IMR-90 (cell line): ENCODE measurements around the gene CHAC1. TPM values are rescaled to one million over a fixed set of nuclear protein-coding genes. Genes with fewer than 3 reads are reported as not detected.

Source experiments
- ATAC-seq: fragments of 200-7000 bp; cut with Tn5 transposase; 2 replicates; pipeline ENCODE4 v1.9.1; 2020; ENCODE audit warnings: low read depth, mild to moderate bottlenecking, moderate library complexity
- BruUV-seq: library from RNA; stranded (reverse); fragments of 400-500 nt; replicated peaks from 2 replicates; lab custom pipeline; 2021; lab: Mats Ljungman, UMichigan
- CTCF ChIA-PET: fragments of 300-600 bp; formaldehyde crosslinking; extraction: SDS; loops from one replicate; lab custom pipeline; 2021; ENCODE audit warnings: antibody characterized with exemption; lab: Yijun Ruan, JAX
- POLR2A ChIA-PET: fragments of 300-600 bp; sonication (Branson Sonifier 250); formaldehyde crosslinking; loops from one replicate; lab custom pipeline; 2022; ENCODE audit warnings: antibody characterized with exemption; ENCODE audit not compliant: unreplicated experiment; lab: Charles Lee
- DNase-seq: peaks from one replicate; pipeline ENCODE4 v3.0.0; 2013
- H2AFZ ChIP-seq: replicated peaks from 2 replicates; pipeline ENCODE3; 2013; ENCODE audit warnings: low read length, mild to moderate bottlenecking; ENCODE audit not compliant: poor library complexity
- H2AK5ac ChIP-seq: 2 replicates; pipeline ENCODE4 v1.6.1; 2013; ENCODE audit warnings: low read depth, low read length, inconsistent platforms
- H2AK9ac ChIP-seq: replicated peaks from 2 replicates; pipeline ENCODE3; 2013; ENCODE audit warnings: mild to moderate bottlenecking, low read depth, low read length, moderate library complexity; ENCODE audit not compliant: poor library complexity
- H2BK120ac ChIP-seq: 2 replicates; pipeline ENCODE4 v1.6.1; 2013; ENCODE audit warnings: low read depth, low read length, inconsistent platforms
- H2BK15ac ChIP-seq: 3 replicates; pipeline ENCODE4 v1.6.1; 2013; ENCODE audit warnings: low read depth, low read length, inconsistent platforms
- H2BK20ac ChIP-seq: 2 replicates; pipeline ENCODE4 v1.6.1; 2013; ENCODE audit warnings: low read depth, mild to moderate bottlenecking, inconsistent platforms, low read length, moderate library complexity
- H2BK5ac ChIP-seq: 2 replicates; pipeline ENCODE4 v1.6.1; 2013; ENCODE audit warnings: mild to moderate bottlenecking, low read depth, low read length, inconsistent platforms; ENCODE audit not compliant: poor library complexity, severe bottlenecking
- H3K14ac ChIP-seq: replicated peaks from 2 replicates; pipeline ENCODE4 v1.6.1; 2013; ENCODE audit warnings: low read depth, low read length, inconsistent platforms
- H3K18ac ChIP-seq: 2 replicates; pipeline ENCODE4 v1.6.1; 2013; ENCODE audit warnings: low read depth, low read length, control low read depth
- H3K23ac ChIP-seq: 2 replicates; pipeline ENCODE4 v1.6.1; 2013; ENCODE audit warnings: low read depth, low read length, inconsistent platforms
- H3K27ac ChIP-seq: 2 replicates; pipeline ENCODE4 v1.5.1; 2013; ENCODE audit warnings: mild to moderate bottlenecking, control low read depth, low read length; ENCODE audit not compliant: insufficient read depth
- H3K27me3 ChIP-seq: 2 replicates; pipeline ENCODE4 v1.6.1; 2013; ENCODE audit warnings: low read length; ENCODE audit not compliant: control insufficient read depth, insufficient read depth
- H3K36me3 ChIP-seq: 2 replicates; pipeline ENCODE4 v1.6.1; 2013; ENCODE audit warnings: low read length, mixed read lengths; ENCODE audit not compliant: control insufficient read depth, insufficient read depth
- H3K4ac ChIP-seq: 2 replicates; pipeline ENCODE4 v1.6.1; 2013; ENCODE audit warnings: low read depth, low read length, inconsistent platforms
- H3K4me1 ChIP-seq: 2 replicates; pipeline ENCODE4 v1.6.1; 2013; ENCODE audit warnings: low read length, mixed read lengths; ENCODE audit not compliant: control insufficient read depth, insufficient read depth
- H3K4me2 ChIP-seq: 2 replicates; pipeline ENCODE4 v1.6.1; 2013; ENCODE audit warnings: low read depth, mild to moderate bottlenecking, control low read depth, low read length, moderate library complexity
- H3K4me3 ChIP-seq: 2 replicates; pipeline ENCODE4 v1.5.1; 2013; ENCODE audit warnings: low read depth, mild to moderate bottlenecking, control low read depth, low read length, moderate library complexity; ENCODE audit not compliant: insufficient read depth
- H3K56ac ChIP-seq: 2 replicates; pipeline ENCODE4 v1.6.1; 2013; ENCODE audit warnings: low read length, inconsistent platforms; ENCODE audit not compliant: insufficient read depth; ENCODE audit errors: extremely low read depth
- H3K79me1 ChIP-seq, 2 experiments: 2 replicates each; pipeline ENCODE4 v1.6.1; 2013; ENCODE audit warnings: low read length in 2 of 2, inconsistent platforms in 1 of 2, low read depth in 1 of 2
- H3K9ac ChIP-seq: 2 replicates; pipeline ENCODE4 v1.6.1; 2013; ENCODE audit warnings: low read depth, low read length, control low read depth
- H3K9me1 ChIP-seq: 2 replicates; pipeline ENCODE4 v1.6.1; 2013; ENCODE audit warnings: low read length, inconsistent platforms; ENCODE audit not compliant: insufficient read depth
- H3K9me3 ChIP-seq: 2 replicates; pipeline ENCODE4 v1.6.1; 2013; ENCODE audit warnings: low read length; ENCODE audit not compliant: control insufficient read depth, insufficient read depth
- H4K20me1 ChIP-seq: 2 replicates; pipeline ENCODE4 v1.6.1; 2013; ENCODE audit warnings: low read length, inconsistent platforms; ENCODE audit not compliant: insufficient read depth
- H4K5ac ChIP-seq: 2 replicates; pipeline ENCODE4 v1.6.1; 2013; ENCODE audit warnings: mild to moderate bottlenecking, low read depth, low read length, control low read depth
- H4K8ac ChIP-seq, 2 experiments: 2 replicates each; pipeline ENCODE4 v1.6.1; 2013; ENCODE audit warnings: low read depth in 2 of 2, low read length in 2 of 2, control low read depth in 1 of 2, inconsistent platforms in 1 of 2
- H4K91ac ChIP-seq: 2 replicates; pipeline ENCODE4 v1.6.1; 2013; ENCODE audit warnings: low read depth, low read length, inconsistent platforms; ENCODE audit not compliant: insufficient read depth
- CHD1 ChIP-seq: IDR thresholded peaks from 2 replicates; pipeline ENCODE4 v1.6.1; 2012; ENCODE audit warnings: low read depth, low read length, improper control_type of control experiment
- RFX5 ChIP-seq: IDR thresholded peaks from 2 replicates; pipeline ENCODE4 v1.8.0; 2012; ENCODE audit warnings: low read depth, mild to moderate bottlenecking, low read length, moderate library complexity
- SMC3 ChIP-seq: fragments of 150-350 bp; IDR thresholded peaks from 2 replicates; pipeline ENCODE4 v1.6.1; 2016; ENCODE audit warnings: low read depth, mild to moderate bottlenecking, antibody characterized with exemption, low read length, moderate library complexity
- WGBS, 2 experiments: methylation state at CpG; one replicate each; pipeline versions ENCODE4 v1.1.5 to v1.1.7; 2013; ENCODE audit warnings: missing lambda C conversion rate in 2 of 2; ENCODE audit not compliant: insufficient read length in 1 of 2; ENCODE audit errors: extremely low coverage in 2 of 2; 5-methylcytosine and 5-hydroxymethylcytosine counted together
- dilution Hi-C: fragments of 300-500 bp; cut with HindIII; formaldehyde crosslinking; loops from one replicate; pipeline ENCODE4 v1.14.3; 2018; ENCODE audit warnings: low sequenced_read_pairs; ENCODE audit not compliant: unreplicated experiment
- in situ Hi-C: fragments of 300-500 bp; cut with MboI; formaldehyde crosslinking; loops from 3 replicates; pipeline ENCODE4 v1.14.3; 2019; ENCODE audit warnings: low sequenced_read_pairs, inconsistent platforms, mixed read lengths
- intact Hi-C: fragments of 100-400 bp; cut with micrococcal nuclease; formaldehyde crosslinking; loops from 2 replicates; pipeline ENCODE4 v1.10.0; 2022
- polyA plus RNA-seq, 3 experiments: library from polyadenylated mRNA; depleted of rRNA; stranded (reverse); fragments of >200 nt; gene quantifications; 2 replicates each; pipeline ENCODE4 v1.2.3, GENCODE V29; 2012; ENCODE audit warnings: low replicate concordance in 1 of 3
- total RNA-seq: library from RNA; depleted of rRNA; stranded (reverse); fragments of >200 nt; gene quantifications from 2 replicates; pipeline ENCODE4 v1.2.3, GENCODE V29; 2012

CHAC1 gene
- total and polyA plus RNA-seq, 2 of the 4 experiments (the other 2 are of a cell fraction) = 51.3 to 77.8 TPM

GRCh38 chr15:40951764-40952163, 1.5 kb upstream of the CHAC1 start:
- Histone ChIP-seq H2AFZ (no peak overlapping the region), H2BK120ac (peak overlapping the region; percentile 54), H3K4ac (peak overlapping the region; percentile 55; the same call in 1 of the 2 replicates), H3K9me1 (peaks cover 20% of the 10 kb centered on the region), H3K14ac (no peak overlapping the region), H4K8ac (peak overlapping the region; percentile 8 to 78; a peak in 2 of 4 replicates), H3K56ac (no peak overlapping the region), H2BK5ac (no peak overlapping the region), H2AK9ac (no peak overlapping the region), H2BK20ac (peak overlapping the region; percentile 48; the same call in 1 of the 2 replicates), H3K4me2 (no peak overlapping the region), H2AK5ac (no peak overlapping the region), H4K5ac (0 out of 2 replicates have a peak overlapping the region, but pooled peaks have one; percentile 31), H4K20me1 (peaks cover 34% of the 10 kb centered on the region), H3K4me3 (no peak overlapping the region), H3K9ac (no peak overlapping the region), H3K23ac (peak overlapping the region; percentile 42; the same call in 1 of the 2 replicates), H3K27me3 (no peaks in the 10 kb centered on the region), H3K18ac (no peak overlapping the region), H3K27ac (no peak overlapping the region), H4K91ac (peak overlapping the region; percentile 65), H3K9me3 (no peaks in the 10 kb centered on the region), H3K36me3 (peaks cover 21% of the 10 kb centered on the region), H3K79me1 (peaks cover 14 to 45% of the 10 kb centered on the region in 2 experiments), H2BK15ac (peak overlapping the region; percentile 86; the same call in 2 of the 3 replicates), H3K4me1 (peaks cover 24% of the 10 kb centered on the region)
- ATAC-seq = no peak
- ChIA-PET CTCF (interaction anchor here (4.6 kb wide), 1 partner anchor 10 kb away, joined by 23 read pairs; no protein-coding TSS in a partner anchor), POLR2A (no interaction called here)
- in situ Hi-C loops (no loop called here), dilution Hi-C loops (no loop called here), intact Hi-C loops (loop anchor here (2.0 to 5.0 kb wide), 2 partner anchors 31 to 66 kb away; no protein-coding TSS in a partner anchor)
- WGBS, 2 experiments = no CpG with 5 or more reads among the region's 4 CpGs
- TF ChIP-seq SMC3 = no peak
- no peak for TF ChIP-seq RFX5
- no peak for TF ChIP-seq CHD1
- no peak for DNase-seq
- BruUV-seq = no TSS peak
